Testis (tissue), 2 donors: ENCODE measurements around the gene TBC1D17.

Experiments
- POLR2A ChIP-seq: fragments of 450-650 bp; IDR thresholded peaks from one replicate; pipeline ENCODE4 v1.6.1; 2017; ENCODE audit warnings: antibody characterized with exemption, mild to moderate bottlenecking, moderate library complexity
- TF ChIP-seq, protein P1 (sequence below), 3 experiments: fragments of 450-650 bp in 2 of 3; fragments of 200-600 bp in 1 of 3; sonication (generic) in 1 of 3; IDR thresholded peaks; one replicate each; pipeline ENCODE4 v1.5.1; 2016 to 2019; ENCODE audit warnings: antibody characterized with exemption in 3 of 3, mild to moderate bottlenecking in 2 of 3, moderate library complexity in 1 of 3

DNA sequence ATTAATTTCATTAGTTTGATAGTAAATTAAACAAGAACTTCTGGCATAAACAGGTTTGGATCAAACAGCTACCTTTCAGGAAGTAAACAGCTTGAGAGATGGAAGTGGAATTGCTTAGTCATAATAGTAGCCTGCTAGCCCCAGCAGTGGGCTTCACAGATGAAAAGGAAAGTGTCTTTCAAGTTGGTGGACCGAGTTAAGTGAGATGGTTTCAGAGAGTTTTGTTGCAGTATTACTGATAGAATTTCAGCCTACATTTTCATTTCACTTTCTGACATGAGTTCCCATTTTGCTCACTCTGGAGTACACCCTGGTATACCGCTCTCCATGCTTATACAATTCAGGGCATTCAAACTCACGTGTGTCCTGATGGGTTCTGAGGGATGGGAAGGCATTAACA lies 28.6 kb upstream of the TBC1D17 start:
- TF ChIP-seq, protein P1, sequence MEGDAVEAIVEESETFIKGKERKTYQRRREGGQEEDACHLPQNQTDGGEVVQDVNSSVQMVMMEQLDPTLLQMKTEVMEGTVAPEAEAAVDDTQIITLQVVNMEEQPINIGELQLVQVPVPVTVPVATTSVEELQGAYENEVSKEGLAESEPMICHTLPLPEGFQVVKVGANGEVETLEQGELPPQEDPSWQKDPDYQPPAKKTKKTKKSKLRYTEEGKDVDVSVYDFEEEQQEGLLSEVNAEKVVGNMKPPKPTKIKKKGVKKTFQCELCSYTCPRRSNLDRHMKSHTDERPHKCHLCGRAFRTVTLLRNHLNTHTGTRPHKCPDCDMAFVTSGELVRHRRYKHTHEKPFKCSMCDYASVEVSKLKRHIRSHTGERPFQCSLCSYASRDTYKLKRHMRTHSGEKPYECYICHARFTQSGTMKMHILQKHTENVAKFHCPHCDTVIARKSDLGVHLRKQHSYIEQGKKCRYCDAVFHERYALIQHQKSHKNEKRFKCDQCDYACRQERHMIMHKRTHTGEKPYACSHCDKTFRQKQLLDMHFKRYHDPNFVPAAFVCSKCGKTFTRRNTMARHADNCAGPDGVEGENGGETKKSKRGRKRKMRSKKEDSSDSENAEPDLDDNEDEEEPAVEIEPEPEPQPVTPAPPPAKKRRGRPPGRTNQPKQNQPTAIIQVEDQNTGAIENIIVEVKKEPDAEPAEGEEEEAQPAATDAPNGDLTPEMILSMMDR (IDR thresholded peaks at IDR 0.05), result no peak
- TF ChIP-seq POLR2A, result no peak
